GM18517 (cell line): Measurements from ENCODE around the gene NEK11.

Experiments used
- ATAC-seq: cut with Tn5 transposase; IDR thresholded peaks from one replicate; pipeline ENCODE4 v1.9.1; 2021; ENCODE audit warnings: mild to moderate bottlenecking, moderate library complexity; ENCODE audit not compliant: unreplicated experiment

Gene NEK11

DNA sequence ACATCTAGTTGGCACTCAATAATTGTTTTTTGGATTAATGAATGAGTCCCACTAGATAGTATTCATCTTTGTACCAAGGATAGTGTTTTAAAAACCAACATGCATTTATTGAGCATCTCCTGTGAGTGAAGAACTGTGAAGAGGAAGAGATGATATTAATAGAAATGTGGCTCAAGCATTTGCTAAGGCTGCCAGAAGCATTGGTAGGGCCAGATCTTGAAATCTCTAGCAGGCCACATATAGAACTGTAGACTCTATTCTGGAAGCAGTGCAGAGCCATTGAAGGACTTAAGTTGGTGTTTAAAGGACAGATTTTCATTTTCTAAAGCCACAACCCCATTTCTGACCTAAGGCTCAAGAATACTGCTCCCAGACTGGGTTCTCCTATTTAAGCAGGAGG, 99.0 kb downstream of the NEK11 start:
- ATAC-seq, result no peak

DNA sequence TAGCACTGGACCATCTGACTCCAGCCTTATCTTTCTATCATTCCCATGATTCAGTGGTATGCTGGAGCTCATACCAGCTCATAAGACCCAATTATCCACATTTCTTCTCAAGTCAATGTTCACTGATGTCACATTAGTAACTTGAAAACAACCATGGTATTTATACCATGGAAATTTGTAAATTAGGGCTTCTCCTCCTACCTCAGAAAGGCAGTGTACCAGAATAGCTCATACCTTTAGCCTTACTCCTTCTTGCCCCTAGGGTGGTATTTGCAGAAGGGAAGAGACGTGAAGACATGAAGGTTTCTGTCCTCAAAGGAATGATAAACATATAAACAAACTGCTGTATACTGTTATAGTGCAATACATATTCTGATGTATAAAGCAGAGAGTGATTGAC, 114.2 kb downstream of the NEK11 start:
- no peak for ATAC-seq

DNA sequence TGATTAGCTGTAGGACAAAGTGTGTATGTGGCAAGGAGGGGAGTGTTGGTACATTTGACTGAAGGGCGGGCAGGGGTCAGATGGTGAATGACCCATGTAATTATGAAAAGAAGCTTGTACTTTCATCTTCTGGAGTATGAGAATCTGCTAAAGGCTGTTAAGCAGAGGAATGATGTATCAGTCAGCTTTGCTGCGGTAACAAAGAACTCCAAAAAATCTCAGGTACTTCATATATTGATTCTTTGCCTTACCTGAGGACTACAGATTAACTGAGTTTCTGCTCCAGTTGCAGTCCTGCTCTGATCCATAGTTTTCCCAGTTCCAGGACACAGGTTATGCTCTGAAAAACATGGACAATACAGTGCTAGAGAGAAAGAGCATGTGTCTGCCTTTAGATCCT, 115.1 kb downstream of the NEK11 start:
- no peak for ATAC-seq

DNA sequence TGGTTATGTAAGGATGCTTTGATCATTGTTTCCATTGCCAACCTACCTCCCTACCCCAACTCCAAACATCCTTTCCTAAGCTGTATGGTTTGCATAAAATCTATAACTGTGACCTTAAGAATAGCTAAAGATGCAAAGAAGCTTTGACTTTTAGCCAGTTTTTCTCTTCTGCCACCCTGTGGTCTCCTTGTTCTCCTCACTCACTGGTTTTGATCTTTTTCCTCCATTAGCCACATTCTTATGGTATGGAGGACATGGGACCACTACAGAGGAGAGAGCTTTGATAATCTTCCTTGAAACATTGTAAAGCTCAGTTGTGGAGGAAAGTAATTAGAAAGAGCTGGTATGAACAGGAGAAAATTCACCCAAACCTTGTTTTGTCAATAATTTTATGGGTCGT, 115.9 kb downstream of the NEK11 start:
- ATAC-seq, result no peak

DNA sequence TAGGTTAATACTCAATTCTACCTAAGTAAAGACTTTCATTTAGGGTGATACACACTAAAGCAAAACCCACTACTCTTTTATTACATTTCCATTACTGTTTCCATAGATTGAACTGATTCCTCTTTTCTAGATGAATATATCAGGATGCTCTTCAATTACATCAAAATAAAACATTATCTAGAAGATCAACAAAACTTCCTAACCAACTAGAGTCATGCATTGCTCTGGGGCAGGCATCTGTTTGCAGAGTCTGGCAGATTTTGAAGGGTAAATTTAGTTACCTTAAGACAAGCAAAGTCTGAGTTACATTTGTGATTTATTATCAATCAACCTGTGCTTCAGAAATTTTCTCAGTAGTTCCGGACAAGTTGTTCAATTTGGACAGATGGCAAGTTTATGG, 117.1 kb downstream of the NEK11 start:
- ATAC-seq, result no peak

DNA sequence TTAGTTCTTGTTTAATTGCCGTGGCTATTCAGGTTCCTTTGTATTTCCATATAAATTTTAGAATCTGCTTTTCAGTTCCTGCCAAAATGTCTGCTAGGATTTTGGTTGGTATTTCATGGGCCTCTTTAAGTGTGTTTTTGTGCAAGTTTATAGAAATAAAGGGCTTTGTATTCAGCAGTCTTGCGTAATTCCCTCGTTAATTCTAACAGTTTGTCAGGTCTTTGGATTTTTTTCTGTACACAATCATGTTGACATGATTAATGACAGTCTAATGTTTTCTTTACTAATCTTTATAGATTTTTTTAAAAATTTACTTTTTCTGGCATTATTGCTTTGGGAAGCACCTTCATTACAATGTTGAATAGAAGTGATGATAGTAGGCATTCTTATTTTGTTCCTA, 120.9 kb downstream of the NEK11 start:
- no peak for ATAC-seq

DNA sequence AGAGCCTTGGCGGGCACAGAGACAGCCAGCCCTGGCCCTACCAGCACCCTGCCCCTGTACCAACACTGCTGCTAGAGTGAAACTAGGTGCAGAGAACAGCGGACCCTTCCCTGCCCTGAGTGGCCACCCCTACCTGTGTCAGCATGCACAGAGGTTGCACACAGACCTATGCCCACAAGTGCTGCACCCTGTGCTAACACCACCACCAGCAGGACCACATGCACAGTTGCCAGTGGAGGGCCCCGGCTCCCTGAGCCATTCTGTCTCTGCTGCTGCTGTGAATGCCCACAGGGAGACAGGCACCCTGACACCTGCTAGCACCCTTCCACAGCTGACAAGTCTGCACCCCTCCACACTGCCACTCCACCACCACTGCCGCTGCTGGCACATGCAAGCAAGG, 131.8 kb downstream of the NEK11 start:
- no peak for ATAC-seq

DNA sequence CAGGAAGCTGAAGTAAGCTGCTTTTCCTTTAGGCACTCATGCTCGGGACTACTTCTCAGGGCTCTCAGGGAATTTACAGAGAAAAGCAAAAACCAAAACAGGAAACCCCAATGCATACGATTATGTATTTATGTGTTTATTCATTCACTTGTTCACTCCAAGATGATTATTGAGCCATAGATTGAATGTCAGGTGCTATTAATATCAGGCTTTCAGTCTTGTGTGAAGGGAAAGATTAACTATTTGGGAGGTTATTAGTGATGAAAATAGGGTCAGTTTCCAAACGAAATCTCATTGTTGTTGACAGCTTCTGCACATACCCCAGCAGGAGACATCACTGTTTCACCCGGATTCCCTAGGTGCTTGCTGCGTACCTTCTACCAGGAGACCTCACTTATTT, 135.8 kb downstream of the NEK11 start:
- no peak for ATAC-seq

DNA sequence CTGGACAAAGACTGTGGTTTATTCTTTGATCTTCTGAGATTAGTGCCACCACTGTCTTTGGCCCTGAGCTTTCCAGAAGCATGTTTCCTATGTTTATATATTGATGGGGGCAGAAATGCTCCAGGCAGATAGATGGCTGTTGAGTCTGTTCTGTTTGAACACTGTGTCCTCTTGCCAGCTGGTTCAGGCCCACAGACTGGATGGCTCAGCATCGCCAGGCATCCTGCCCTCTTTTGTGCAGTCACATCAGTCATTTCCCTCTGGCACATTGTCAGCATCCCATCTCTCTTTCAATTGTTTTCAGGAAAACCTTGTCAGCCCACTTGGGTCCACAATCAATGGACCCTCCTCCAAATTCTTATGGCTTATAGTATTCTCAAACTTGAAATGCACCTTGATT, 141.2 kb downstream of the NEK11 start:
- ATAC-seq, result no peak

DNA sequence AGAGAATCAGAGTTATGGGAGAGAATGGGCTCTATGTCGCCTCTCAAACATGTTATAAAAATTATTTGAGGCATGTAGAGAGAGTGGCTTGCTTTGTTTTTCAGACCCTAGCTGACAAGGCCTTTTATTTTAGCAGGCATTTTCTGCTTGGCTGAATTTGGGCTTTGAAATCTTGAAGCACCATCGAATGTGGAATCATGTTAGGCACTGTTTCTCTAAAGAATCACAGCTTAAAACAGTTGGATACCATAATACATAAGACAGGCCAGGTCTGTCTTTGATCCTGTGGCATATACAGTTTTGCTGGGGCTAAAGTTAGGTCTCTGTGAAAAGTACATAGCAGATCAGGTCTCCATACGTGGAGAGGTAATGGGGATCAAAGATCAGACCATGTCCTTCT, 142.7 kb downstream of the NEK11 start:
- ATAC-seq, result no peak

DNA sequence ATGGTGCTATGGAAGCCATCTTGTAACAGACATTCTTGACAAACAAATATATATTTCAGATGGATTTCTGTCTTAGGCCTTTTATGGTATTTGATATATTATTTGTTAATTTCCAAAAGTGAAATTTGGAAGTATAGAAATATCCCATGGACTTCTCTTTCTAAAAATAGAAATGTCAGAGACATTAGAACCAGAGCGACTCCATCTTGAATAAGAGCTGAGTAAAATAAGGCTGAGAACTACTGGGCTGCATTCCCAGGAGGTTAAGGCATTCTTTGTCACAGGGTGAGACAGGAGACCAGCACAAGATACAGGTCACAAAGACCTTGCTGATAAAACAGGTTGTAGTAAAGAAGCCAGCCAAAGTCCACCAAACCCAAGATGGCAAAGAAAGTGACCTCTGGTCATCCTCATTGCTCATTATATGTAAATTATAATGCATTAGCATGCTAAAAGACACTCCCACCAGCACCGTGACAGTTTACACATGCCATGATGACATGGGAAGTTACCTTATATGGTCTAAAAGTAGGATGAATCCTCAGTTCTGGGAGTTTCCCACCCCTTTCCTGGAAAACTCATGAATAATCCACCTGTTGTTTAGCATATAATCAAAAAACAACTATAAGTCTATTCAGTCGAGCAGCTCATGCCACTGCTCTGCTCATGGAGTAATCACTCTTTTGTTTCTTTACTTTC, 146.0 kb downstream of the NEK11 start:
- ATAC-seq, result no peak

DNA sequence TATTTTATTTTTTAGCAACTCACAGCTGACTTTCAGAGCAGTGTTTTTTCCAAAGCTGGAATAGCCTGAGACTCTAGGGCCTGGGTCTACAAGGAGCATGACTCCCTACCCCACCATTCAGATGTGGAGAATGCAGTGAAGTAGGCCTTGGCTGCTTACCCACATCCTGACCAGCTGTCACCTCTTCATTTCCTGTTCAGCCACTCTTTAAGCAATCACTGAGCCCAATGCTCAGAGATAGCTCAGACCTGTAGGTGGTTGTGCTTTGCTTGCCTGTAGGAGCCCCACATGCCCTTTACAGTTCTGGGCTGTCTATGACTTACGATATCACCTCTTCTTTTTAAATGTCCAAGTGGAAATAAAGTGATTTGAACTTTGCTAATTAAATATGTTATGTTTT, 148.1 kb downstream of the NEK11 start:
- ATAC-seq, result no peak

DNA sequence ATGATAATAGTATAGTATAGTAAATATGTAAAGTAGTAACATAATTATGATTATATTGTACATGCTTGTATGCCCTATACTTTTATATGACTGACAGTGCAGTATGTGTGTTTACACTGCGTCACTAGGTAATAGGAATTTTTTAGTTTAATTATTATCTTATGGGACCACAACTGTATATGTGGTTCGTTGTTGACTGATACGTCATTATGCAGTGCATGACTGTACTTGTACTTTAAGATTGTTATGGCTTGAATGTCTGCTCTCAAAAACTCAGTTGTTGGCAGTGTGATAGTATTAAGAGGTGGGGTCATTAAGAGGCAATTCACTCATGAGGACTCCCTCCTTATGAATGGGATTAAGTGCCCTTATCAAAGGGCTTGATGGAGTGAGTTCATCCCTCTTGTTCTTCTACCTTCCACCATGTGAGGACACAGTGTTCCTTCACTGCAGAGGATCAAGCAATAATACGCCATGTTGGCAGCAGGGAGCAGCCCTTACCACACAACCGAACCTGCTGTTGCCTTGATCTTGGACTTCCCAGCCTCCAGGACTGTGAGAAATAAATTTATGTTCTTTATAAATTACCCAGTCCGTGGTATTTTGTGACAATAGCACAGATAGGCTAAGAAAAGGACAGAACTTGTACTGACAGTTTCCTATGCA, 152.2 kb downstream of the NEK11 start:
- no peak for ATAC-seq

DNA sequence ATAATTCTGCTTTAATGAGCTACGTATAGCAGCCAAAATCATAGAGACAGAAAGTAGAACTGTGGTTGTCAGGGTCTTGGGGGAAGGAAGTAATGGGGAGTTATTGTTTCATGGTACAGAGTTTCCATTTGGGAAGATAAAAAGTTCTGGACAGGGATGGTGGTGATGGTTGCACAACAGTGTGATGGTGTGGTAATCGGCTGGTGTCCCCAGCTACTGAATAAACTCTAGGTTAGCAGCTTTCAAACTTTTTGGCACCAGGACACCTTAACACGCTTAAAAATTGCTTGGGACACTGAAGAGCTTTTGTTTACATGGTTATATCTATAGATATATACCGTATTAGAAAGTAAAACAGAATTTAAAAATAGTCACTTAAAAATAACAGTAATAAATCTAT, 166.0 kb downstream of the NEK11 start:
- ATAC-seq, result no peak

DNA sequence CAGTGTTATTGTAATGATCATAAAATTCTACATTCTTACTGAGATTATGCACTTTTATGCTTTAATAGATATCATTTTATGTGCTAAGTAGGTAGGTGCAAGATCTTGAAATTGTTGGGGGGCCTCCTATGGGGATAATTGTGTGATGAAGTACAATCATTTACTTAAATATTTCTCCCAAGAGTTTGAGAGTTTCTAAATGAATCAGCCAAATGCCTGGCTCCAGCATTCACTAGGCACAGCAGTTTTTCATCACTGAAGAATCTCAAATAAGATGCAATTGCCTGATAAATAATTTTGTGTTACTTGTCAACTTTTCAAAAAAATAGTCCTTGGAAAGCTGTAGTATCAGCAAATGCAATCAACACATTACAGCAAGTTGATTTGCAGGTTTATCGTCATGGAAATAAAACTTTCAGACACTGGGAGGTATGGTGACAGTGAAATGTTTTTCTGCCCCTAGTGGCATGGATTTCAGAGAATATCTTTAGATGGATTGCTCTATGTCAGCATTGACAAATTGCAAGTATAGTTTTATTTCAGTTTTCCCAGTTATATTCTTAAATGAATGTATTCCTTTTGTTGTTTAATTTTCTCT, 167.1 kb downstream of the NEK11 start:
- no peak for ATAC-seq

DNA sequence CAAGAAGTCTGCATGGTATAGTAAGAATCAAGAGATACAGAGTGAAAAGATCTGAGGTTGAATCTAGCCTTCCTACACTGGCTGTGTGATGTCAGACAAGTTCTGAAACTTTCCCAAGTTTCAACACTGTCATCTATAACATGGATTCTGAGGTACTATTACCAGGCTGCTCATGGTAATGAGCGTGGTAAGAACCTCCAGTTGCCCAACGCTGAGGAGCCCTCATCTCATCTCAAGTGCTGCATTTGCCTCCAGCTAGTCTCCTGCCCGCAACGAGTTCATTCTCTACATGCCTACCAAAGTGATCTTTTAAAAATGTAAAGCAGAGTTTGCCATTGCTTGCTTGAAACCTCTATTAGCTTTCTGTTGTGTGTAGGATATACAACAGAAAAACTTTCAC, 168.1 kb downstream of the NEK11 start:
- ATAC-seq, result no peak

DNA sequence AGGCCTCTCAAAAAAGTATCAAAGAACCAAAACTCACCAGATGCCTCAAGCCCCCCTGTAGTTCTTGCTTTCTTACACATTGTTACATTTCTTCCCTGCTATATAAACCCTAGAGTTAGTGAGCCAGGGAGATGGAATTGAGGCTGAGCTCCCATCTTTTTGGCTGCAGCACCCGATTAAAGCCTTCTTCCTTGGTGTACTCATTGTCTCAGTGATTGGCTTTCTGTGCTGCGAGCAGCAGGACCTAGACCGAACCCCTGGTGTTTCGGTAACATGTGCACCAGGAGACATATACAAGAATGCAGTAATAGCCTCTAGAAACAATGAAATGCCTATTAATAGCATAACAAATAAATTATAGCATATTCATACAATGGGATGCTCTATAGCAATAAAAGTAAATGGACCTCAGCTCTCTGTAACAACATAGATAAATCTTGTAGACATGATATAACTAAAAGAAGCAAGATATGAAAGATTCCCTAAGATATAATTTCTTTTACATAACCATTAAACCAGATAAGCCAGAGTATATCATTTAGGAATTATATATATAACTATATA, 174.0 kb downstream of the NEK11 start:
- ATAC-seq, result no peak

DNA sequence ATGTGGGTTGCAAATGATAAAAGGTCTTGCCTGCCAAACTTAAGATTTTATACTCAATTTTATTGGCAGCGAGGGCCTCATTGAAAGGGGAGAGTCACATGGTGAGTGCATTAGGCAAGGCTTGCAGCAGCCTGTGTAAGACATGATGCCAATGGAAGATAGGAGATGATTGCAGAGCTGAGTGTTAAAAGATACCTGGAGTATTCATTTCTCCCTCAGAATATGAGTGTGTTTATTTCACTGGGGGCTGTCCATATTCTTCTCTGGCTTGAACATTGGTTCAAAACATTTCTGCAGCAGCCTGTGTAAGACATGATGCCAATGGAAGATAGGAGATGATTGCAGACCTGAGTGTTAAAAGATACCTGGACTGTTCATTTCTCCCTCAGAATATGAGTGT, 189.7 kb downstream of the NEK11 start:
- ATAC-seq, result no peak

DNA sequence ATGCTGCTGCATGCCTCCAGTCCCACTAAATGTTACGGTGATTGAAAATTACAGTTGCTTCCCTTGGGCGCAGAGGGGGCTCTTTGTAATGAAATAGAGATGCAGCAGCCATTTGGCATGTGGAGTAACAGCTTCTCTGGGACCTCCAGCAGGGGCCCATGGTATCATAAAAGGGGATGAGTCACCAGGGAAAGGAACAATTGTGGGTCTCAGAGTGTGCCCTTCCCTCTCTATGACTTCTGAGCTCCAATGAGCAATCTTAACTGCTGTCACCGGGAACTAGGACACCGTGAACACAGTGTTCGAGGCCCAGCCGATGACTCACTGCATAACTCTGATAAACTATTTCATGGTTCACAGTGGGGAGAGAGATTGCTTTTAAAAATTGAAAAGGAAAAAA, 190.1 kb downstream of the NEK11 start:
- no peak for ATAC-seq

DNA sequence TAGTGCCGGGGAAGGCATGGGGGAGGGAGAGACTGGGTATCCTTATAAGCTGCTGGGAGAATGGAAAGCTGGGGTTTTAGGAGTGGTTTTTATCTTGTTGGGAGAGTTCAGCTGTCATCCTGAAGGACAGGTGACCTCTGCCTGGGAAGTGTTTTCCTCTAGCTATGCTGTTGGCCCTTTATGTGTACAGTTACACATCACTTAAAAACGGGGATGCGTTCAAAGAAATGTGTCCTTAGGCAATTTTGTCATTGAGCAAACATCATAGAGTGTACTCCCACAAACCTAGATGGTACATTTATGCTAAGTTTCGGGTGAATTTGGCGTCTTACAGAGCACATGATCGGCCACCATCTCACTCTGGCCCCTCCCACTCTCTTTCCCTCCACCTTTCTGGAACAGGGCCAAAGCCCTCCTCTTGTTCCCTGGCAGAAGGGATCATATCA, 190.6 kb downstream of the NEK11 start:
- no peak for ATAC-seq

DNA sequence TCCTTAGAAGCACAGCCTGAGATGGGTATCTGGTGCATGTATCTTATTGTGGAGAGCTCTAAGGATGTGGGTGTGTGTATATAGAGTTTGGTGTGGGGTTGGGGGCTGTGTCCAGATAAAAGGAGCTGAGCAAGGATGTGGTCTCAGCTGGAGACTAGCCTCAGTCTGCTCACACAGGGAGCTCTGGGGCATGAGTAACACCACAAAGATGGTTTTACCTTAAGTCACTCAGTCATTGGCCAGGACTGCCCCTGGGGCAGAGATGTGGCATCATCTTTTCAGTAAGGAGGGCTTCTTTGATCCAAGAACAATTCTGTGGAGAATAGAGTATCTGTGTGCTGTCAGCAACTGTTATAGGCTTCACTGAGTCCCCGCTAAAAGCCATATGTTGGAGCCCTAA, 191.5 kb downstream of the NEK11 start:
- no peak for ATAC-seq

DNA sequence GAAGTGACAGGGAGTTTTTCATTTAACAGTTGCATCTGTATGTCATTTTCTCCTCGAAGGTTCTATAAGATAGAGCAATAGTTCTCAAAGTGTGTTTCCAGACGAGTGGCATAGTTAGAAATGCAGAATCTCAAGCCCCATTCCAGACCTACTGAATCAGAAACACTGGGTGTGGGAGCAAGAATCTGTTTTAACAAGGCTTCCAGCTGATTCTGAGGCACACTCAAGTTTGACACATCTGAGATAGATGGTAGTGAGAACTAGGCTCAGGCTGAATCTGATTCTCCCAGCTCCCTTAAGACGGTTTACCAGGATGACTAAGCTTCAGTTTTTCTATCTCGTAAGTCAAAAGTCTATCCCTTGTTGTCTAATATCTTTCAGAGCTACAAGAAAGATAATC, 195.1 kb downstream of the NEK11 start:
- no peak for ATAC-seq
